NCI-H1092 (cell line): ENCODE measurements around the gene ANXA2.
"Not testable (repeated sequence)": the region's sequence is repeated elsewhere in the genome, so short reads cannot be mapped to it uniquely, and the experiment has no call there.

ENCODE experiments used
- DNase-seq: peaks from one replicate; lab custom pipeline; 2025; lab: John Stamatoyannopoulos, UW

The ANXA2 gene

DNA sequence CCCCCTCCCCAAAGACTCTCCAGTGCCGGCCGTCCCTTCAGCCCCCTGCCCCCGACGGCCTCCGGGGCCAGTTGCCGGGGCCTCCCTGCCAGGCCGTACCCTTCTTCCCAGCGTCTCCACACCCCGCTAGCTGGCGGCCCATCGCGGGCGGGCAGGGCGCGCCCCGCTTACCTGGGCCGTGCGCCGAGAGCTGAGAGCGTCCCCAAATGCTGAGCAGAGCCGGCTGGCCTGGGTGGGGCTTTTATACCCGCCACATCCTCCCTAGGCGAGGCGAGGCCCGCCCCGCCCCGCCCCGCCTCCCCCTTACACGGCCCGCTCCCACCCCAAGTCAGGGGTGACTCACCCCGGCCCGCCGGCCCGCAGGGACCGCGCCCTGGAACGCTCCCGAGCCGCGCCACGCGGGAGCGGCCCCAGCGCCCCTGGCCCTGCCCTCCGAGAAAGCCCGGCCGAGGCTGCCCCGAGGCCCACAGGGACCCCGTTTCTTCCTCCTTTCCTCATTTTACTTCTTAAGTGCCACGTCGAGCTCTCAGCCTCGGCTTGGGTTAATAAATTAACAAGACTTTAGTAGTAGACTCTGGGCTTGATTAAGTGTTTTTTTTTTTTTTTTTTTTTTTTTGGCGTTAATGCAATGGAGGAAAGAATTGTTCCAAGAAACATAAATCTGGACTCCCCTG is at the start of gene ANXA2:
ANXA2 (minus strand) TSS at position 215 of the 674 bp plus-strand sequence. CDS start 11,911 bp downstream, outside the sequence.
- no peak for DNase-seq

- no peak for DNase-seq
Measured at GRCh38 chr15:60444289-60444912, 46.6 kb upstream of the ANXA2 start.

- DNase-seq, result no peak
Measured at GRCh38 chr15:60442763-60443162, 45.0 kb upstream of the ANXA2 start.

DNA sequence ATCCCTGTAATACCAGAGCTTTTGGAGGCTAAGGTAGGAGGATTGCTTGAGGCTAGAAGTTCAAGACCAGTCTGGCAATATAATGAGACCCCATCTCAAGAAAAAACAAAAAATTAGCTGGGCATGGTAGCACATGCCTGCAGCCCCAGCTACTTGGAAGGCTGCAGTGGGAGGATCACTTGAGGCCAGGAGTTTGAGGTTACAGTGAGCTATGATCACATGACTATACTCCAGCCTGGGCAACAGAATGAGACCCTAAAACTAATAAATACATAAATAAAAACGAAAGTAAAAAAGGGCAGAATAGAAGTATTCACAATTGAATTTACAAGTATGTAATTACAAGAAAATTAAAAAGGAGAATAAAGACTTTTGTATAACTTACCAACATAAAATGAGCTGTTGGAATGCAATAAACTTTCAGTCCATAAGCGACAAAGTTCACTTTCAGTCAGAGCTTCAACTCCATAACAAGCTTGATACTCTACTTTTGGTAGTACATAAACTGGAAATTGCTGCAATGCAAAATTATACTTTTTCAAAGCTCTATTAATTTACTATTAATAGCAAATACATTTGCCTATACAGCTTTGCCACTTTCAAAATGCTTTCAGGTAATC is 44.4 kb upstream of the ANXA2 start:
- DNase-seq, result no peak

GRCh38 chr15:60441331-60441730 is 43.5 kb upstream of the ANXA2 start:
- DNase-seq, result no peak

DNA sequence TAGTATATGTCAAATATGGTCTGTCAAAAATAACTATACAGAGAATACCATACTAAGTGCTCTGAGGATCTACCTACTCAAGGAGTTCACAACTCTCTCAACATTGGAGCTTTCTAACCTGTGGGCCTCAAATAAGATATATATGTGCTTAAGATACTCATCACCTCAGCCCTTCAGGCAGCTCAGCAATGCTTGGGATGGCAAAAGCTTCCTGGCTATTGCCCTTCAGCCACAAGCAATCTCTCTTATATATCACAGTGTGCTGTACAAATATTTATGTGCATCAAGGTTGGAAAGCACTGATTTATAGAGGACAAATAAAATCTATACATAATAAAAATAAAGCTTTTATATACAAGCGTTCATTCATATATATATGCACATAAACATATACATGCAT is 40.9 kb upstream of the ANXA2 start:
- no peak for DNase-seq

DNA sequence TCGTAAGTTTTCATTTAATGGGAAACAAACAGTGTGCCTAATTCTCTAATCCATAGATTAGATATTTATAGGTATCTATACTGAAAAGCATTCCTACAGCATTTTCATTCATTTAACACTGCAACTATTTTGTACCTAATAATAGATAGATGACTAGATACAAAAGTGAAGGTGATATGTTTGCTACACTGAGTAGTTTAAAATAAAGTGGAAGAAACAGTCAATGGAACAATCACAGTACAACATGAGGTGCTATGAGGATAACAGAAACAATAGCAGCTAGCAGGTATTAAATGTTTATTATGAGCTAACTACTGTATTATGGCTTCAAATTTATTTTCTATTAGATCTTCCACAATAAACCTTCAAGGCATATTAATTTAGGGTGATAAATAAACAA is 31.1 kb upstream of the ANXA2 start:
- no peak for DNase-seq

DNA sequence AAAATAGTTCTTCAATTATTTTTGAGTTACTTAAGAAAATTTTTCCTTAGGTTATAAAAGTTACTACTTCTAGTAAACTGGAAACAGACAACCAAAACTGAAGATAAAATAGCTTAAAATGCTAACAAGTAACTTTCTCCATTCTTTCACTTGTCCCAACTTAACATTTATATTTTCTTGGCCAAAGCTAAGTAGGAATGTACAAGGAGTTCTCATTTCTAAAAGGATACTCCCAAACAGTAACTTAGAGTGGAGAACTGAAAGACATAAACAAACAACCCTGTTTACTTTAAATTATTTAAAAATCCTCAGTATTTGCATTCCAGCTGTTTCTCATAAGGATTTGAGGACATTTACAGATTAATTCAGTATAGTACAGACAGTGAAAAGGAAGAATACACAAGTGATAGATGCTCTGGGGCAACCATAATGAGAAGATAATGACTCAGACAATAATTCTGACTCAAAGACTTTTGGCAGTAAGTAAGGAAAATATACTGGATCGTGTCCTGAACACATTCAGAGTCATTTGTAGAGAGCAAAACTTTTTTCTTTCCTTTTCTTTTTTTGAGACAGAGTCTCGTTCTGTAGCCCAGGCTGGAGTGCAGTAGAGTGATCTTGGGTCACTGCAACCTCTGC is 29.2 kb upstream of the ANXA2 start:
- no peak for DNase-seq

GRCh38 chr15:60425461-60425860 is 27.7 kb upstream of the ANXA2 start:
- no peak for DNase-seq

- no peak for DNase-seq
Measured at GRCh38 chr15:60424006-60424405, 26.2 kb upstream of the ANXA2 start.

- no peak for DNase-seq
Measured at GRCh38 chr15:60423537-60423936, 25.8 kb upstream of the ANXA2 start.

- no peak for DNase-seq
Measured at GRCh38 chr15:60421544-60421943, 23.8 kb upstream of the ANXA2 start.

DNA sequence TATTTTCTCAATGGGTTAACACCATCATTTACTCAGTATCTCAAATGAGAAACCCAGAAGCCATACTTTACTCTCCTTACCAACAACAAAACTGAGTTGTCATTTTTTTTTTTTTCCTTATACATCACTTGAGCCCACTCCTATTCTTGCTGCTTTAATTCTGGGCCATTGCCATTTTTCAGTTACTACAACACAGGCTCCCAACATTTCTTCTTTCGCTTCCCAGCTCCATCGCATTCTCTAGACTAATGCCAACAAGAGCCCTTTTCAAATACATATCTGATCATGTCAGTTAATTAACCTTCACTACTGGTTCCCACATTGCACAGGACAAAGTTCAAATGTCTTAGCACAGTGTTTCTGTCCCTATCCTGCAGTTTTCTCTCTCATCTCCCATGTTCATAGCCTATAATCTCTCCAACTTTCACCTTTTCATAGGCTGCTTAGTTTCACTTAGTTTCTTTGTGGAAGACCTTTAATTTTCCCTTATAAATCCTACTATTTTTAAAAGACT is 22.5 kb upstream of the ANXA2 start:
- DNase-seq, result no peak

- no peak for DNase-seq
Measured at GRCh38 chr15:60419753-60420152, 22.0 kb upstream of the ANXA2 start.

GRCh38 chr15:60418096-60418495 is 20.3 kb upstream of the ANXA2 start:
- DNase-seq, result no peak

GRCh38 chr15:60417112-60417511 is 19.3 kb upstream of the ANXA2 start:
- no peak for DNase-seq

DNA sequence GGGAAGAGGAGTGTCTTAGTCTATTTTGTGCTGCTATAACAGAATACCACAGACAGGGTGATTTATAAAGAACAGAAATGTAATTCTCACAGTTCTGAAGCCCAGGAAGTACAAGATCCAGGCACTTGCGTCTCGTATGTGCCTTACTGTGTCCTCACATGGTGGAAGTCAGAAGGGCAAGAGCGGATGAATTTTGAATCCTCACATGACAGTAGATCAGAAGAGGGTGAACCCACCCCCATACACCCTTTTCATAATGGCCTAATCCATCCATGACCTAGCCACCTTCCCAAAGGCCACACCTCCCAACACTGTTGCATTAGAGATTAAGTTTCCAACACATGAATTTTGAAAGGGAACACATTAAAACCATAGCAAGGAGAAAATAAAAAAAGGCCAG is 18.7 kb upstream of the ANXA2 start:
- no peak for DNase-seq

DNA sequence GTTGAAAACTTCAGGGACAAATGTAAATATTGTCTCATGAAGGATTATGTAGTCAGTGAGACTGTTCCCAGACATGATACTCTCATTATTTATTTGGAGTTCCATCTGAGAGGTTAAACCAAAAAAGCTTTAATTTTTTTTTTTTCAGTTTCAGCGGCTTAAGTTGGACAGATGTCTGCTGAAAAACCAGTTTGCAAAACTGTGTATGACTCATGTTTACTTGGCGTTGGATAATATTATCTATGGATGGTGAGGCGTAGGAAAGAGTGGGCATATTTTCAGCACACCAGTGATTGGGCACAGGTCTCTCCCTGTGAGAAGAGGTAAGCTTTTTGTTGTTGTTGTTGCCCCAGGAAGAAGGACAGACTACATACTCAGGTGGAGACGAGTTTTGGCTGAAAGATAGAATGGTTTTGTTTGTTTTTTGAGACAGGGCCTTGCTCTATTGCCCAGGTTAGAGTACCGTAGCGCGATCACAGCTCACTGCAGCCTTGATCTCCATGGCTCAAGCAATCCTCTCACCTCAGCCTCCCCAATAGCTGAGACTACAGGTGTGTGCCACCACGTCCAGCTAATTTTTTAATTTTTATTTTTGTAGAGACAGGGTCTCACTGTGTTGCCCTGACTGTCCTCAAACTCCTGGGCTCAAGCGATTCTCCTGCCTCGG is 16.4 kb upstream of the ANXA2 start:
- no peak for DNase-seq

DNA sequence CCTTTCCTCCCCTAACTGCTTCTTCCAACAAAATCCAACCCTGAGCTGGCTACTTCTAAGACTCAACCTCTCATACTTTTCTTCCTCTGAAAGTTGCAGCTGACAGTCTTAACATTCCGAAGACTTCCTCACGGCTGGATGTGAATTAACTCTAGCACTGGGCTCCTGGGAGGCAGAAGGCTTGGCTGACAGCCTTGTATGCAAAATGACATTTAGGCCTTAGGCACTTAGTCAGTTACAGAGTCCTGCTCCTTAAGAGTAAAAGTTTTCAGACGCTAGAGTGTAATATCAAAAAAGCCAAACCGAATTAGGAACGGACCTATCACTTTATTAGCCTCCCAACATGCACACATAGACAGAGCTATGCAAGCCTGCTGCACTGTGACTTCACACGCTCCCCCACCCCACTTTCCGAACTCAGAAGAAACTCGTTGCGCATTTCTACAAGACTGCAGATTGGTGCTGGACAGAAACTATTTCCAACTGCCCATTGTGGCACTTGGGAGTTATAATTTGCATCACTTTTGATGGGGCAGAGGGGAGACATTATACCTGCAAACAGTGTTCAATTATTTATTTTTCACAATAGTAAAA is 15.5 kb upstream of the ANXA2 start:
- DNase-seq, result no peak

DNA sequence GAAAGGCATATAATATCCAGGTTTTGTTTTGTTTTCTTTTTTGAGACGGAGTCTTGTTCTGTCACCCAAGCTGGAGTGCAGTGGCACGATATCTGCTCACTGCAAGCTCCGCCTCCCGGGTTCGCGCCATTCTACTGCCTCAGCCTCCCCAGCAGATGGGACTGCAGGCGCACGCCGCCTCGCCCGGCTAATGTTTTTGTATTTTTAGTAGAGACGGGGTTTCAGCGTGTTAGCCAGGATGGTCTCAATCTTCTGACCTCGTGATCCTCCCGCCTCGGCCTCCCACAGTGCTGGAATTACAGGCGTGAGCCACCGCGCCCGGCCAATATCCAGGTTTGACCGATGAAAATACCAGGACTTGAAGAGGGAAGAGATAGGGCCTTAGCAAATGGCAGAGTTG is 15.0 kb upstream of the ANXA2 start:
- DNase-seq, result not testable (repeated sequence)

DNA sequence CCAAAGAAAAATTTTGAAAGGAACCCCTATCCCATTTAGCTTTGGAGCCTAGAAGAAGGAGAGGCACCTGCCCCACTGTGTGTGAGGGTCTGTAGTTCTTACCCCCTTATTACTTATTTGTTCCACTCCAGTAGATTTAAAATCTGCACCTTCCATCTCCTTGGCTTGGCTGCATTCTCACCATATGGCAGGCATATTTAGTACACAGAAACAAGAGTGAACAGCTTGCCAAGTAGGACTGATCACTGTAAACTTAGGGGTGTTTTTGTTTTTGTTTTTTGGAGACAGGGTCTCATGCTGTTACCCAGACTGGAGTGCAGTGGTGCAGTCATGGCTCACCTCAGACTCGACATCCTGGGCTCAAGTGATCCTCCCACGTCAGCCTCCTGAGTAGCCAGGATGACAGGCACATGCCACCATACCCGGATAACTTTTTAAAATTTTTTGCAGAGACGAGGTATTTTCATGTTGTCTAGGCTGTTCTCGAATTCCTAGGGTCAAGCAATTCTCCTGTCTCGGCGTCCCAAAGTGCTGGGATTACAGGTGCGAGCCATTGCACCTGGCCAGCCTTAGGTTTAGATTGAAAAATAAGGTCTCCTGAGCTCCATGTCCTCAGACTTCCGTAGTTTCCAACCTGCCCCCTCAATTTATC is 14.1 kb upstream of the ANXA2 start:
- no peak for DNase-seq
